Measurements from ENCODE around the gene CUEDC2.

Gene CUEDC2

GRCh38 chr10:102397222-102398171 lies 34.9 kb downstream of the CUEDC2 start:
- in situ Hi-C loops (cut with HindIII; ENCODE audit: low sequenced_read_pairs): no loop called here
- TF ChIP-seq CTCF (IDR thresholded peaks at IDR 0.05; ENCODE audit: low read depth, low read length): no peak
- DNase-seq (ENCODE audit: low read depth, low spot score): no peak
- H3K4me3 ChIP-seq (ENCODE audit: low read depth, low read length): no peak overlapping the region

GRCh38 chr10:102396730-102397151 lies 35.6 kb downstream of the CUEDC2 start:
- DNase-seq (ENCODE audit: low read depth, low spot score): no peak
- no peak overlapping the region for H3K4me3 ChIP-seq (ENCODE audit: low read depth, low read length)
- no peak for TF ChIP-seq CTCF (IDR thresholded peaks at IDR 0.05; ENCODE audit: low read depth, low read length)
- in situ Hi-C loops (cut with HindIII; ENCODE audit: low sequenced_read_pairs): no loop called here

GRCh38 chr10:102396317-102396650 lies 36.1 kb downstream of the CUEDC2 start:
- peak overlapping the region; percentile 64 for H3K4me3 ChIP-seq (ENCODE audit: low read depth, low read length)
- in situ Hi-C loops (cut with HindIII; ENCODE audit: low sequenced_read_pairs): no loop called here
- no peak for TF ChIP-seq CTCF (IDR thresholded peaks at IDR 0.05; ENCODE audit: low read depth, low read length)
- DNase-seq (ENCODE audit: low read depth, low spot score): no peak

GRCh38 chr10:102395400-102396316 lies 36.7 kb downstream of the CUEDC2 start, which contains the start of gene NFKB2:
Gene NFKB2, plus strand, starts transcription at chr10:102395705. Its CDS starts 255 bp downstream, at chr10:102395960.
- DNase-seq (ENCODE audit: low read depth, low spot score): peak; percentile 88
- H3K4me3 ChIP-seq (ENCODE audit: low read depth, low read length): peak within 1 kb of the TSS; percentile 64
- TF ChIP-seq CTCF (IDR thresholded peaks at IDR 0.05; ENCODE audit: low read depth, low read length): no peak
- in situ Hi-C loops (cut with HindIII; ENCODE audit: low sequenced_read_pairs): no loop called here

- in situ Hi-C loops (cut with HindIII; ENCODE audit: low sequenced_read_pairs): no loop called here
- peak; percentile 43 for DNase-seq (ENCODE audit: low read depth, low spot score)
- H3K4me3 ChIP-seq (ENCODE audit: low read depth, low read length): peak overlapping the region; percentile 64
- TF ChIP-seq CTCF (IDR thresholded peaks at IDR 0.05; ENCODE audit: low read depth, low read length): no peak
These were observed 37.5 kb downstream of the CUEDC2 start for GRCh38 chr10:102394801-102395399.
